Forelimb muscle (tissue), 1 donor: Measurements from ENCODE around the gene EXOC4. TPM values are rescaled to one million over a fixed set of nuclear protein-coding genes. Genes with fewer than 3 reads are reported as not detected.

Experiments used
- DNase-seq: peaks from one replicate; pipeline ENCODE4 v3.0.0-alpha.2; 2013; ENCODE audit warnings: low read depth
- polyA plus RNA-seq: library from polyadenylated mRNA; unstranded; fragments of 120-200 nt; gene quantifications from one replicate; pipeline ENCODE4 v1.2.1, GENCODE V29; 2013; ENCODE audit not compliant: insufficient read length

Gene EXOC4
- polyA plus RNA-seq, 1 donor, result 55.2 TPM

GRCh38 chr7:133934262-133934976 lies 681.5 kb downstream of the EXOC4 start:
- no peak for DNase-seq

GRCh38 chr7:133934977-133935330 lies 682.1 kb downstream of the EXOC4 start:
- no peak for DNase-seq

- DNase-seq, result no peak
Observed at GRCh38 chr7:133936074-133936473, 683.2 kb downstream of the EXOC4 start.

GRCh38 chr7:133937786-133938185 lies 684.9 kb downstream of the EXOC4 start:
- no peak for DNase-seq

GRCh38 chr7:133940368-133940767 lies 687.5 kb downstream of the EXOC4 start:
- DNase-seq, result no peak

GRCh38 chr7:133941496-133941895 lies 688.6 kb downstream of the EXOC4 start:
- DNase-seq, result no peak

- DNase-seq, result no peak
Observed at GRCh38 chr7:133945497-133945896, 692.6 kb downstream of the EXOC4 start.

- no peak for DNase-seq
Observed at GRCh38 chr7:133947458-133948254, 694.8 kb downstream of the EXOC4 start.

GRCh38 chr7:133948588-133948987 lies 695.7 kb downstream of the EXOC4 start:
- no peak for DNase-seq

- no peak for DNase-seq
Observed at GRCh38 chr7:133950855-133951254, 698.0 kb downstream of the EXOC4 start.

- no peak for DNase-seq
Observed at GRCh38 chr7:133955208-133955607, 702.3 kb downstream of the EXOC4 start.

- DNase-seq, result no peak
Observed at GRCh38 chr7:133957845-133958244, 705.0 kb downstream of the EXOC4 start.

GRCh38 chr7:133958822-133959221 lies 705.9 kb downstream of the EXOC4 start:
- no peak for DNase-seq

- DNase-seq, result no peak
Observed at GRCh38 chr7:133959505-133959904, 706.6 kb downstream of the EXOC4 start.

GRCh38 chr7:133961724-133962123 lies 708.8 kb downstream of the EXOC4 start:
- no peak for DNase-seq

GRCh38 chr7:133962646-133963045 lies 709.8 kb downstream of the EXOC4 start:
- no peak for DNase-seq

- no peak for DNase-seq
Observed at GRCh38 chr7:133963629-133964028, 710.8 kb downstream of the EXOC4 start.

- no peak for DNase-seq
Observed at GRCh38 chr7:133971625-133972024, 718.7 kb downstream of the EXOC4 start.

GRCh38 chr7:133973710-133974109 lies 720.8 kb downstream of the EXOC4 start:
- DNase-seq, result no peak

- no peak for DNase-seq
Observed at GRCh38 chr7:133975130-133975529, 722.3 kb downstream of the EXOC4 start.

- DNase-seq, result no peak
Observed at GRCh38 chr7:133976140-133976539, 723.3 kb downstream of the EXOC4 start.

GRCh38 chr7:133977409-133978274 lies 724.8 kb downstream of the EXOC4 start:
- DNase-seq, result no peak
